Smooth muscle cell (in vitro differentiated cells): ENCODE data around the gene ABAT. TPM values are rescaled to one million over a fixed set of nuclear protein-coding genes. Genes with fewer than 3 reads are reported as not detected.
"Not testable (repeated sequence)": the region's sequence is repeated elsewhere in the genome, so short reads cannot be mapped to it uniquely, and the experiment has no call there.

Experiments used
- DNase-seq: peaks from one replicate; lab custom pipeline; 2025; ENCODE audit not compliant: unreplicated experiment; lab: John Stamatoyannopoulos, UW
- H2AFZ ChIP-seq: fragments of 200-600 bp; sonication (generic); 2 replicates; pipeline ENCODE4 v1.6.0; 2016; ENCODE audit warnings: antibody characterized with exemption, low read depth, mild to moderate bottlenecking
- H3F3A ChIP-seq: fragments of 200-600 bp; sonication (generic); 2 replicates; pipeline ENCODE4 v1.6.0; 2017; ENCODE audit warnings: antibody characterized with exemption, low read depth
- H3K27ac ChIP-seq: fragments of 200-600 bp; sonication (generic); 2 replicates; pipeline ENCODE4 v1.5.1; 2016; ENCODE audit warnings: low read depth, mild to moderate bottlenecking
- H3K27me3 ChIP-seq: fragments of 200-600 bp; sonication (generic); 2 replicates; pipeline ENCODE4 v1.6.1; 2016; ENCODE audit warnings: low read depth, mild to moderate bottlenecking
- H3K36me3 ChIP-seq: fragments of 200-600 bp; sonication (generic); 2 replicates; pipeline ENCODE4 v1.5.1; 2016; ENCODE audit warnings: low read depth
- H3K4me1 ChIP-seq: fragments of 200-600 bp; sonication (generic); 2 replicates; pipeline ENCODE4 v1.5.1; 2016; ENCODE audit warnings: low read depth
- H3K4me2 ChIP-seq: fragments of 200-600 bp; sonication (generic); 2 replicates; pipeline ENCODE4 v1.6.0; 2016; ENCODE audit warnings: mild to moderate bottlenecking
- H3K4me3 ChIP-seq: fragments of 200-600 bp; sonication (generic); 2 replicates; pipeline ENCODE4 v1.5.1; 2016; ENCODE audit warnings: mild to moderate bottlenecking
- H3K79me2 ChIP-seq: fragments of 200-600 bp; sonication (generic); 2 replicates; pipeline ENCODE4 v1.6.0; 2016; ENCODE audit warnings: low read depth, mild to moderate bottlenecking
- H3K9ac ChIP-seq: fragments of 200-600 bp; sonication (generic); 2 replicates; pipeline ENCODE4 v1.6.0; 2016; ENCODE audit warnings: low read depth
- H3K9me3 ChIP-seq: fragments of 200-600 bp; sonication (generic); replicated peaks from 2 replicates; pipeline ENCODE4 v1.5.1; 2016; ENCODE audit warnings: low read depth
- H4K20me1 ChIP-seq: fragments of 200-600 bp; sonication (generic); 2 replicates; pipeline ENCODE4 v1.6.0; 2016; ENCODE audit warnings: low read depth
- WGBS: methylation state at CpG from one replicate; pipeline ENCODE4 v1.1.7; 2016; ENCODE audit warnings: low lambda C conversion rate; 5-methylcytosine and 5-hydroxymethylcytosine counted together
- polyA plus RNA-seq: library from polyadenylated mRNA; unstranded; fragments of >200 nt; fragmentation: Nextera tagmentation; extraction: Ambion mirVana; gene quantifications from 2 replicates; pipeline ENCODE4 v1.2.1, GENCODE V29; 2016
- total RNA-seq: library from RNA; depleted of rRNA; stranded (reverse); fragments of >200 nt; gene quantifications from 2 replicates; pipeline ENCODE4 v1.2.3, GENCODE V29; 2014
- TF ChIP-seq, protein P1 (sequence below): fragments of 200-600 bp; sonication (generic); IDR thresholded peaks from 2 replicates; pipeline ENCODE4 v1.5.1; 2017; ENCODE audit warnings: borderline replicate concordance, mild to moderate bottlenecking, antibody characterized with exemption; ENCODE audit not compliant: insufficient read depth, poor library complexity, severe bottlenecking

The ABAT gene
- total and polyA plus RNA-seq, 2 experiments from 2014 or later = 9.2 to 11.3 TPM

- no peak for DNase-seq
- Histone ChIP-seq H4K20me1 (no peaks in the 10 kb centered on the region), H3K27me3 (no peaks in the 10 kb centered on the region), H3K4me3 (no peak overlapping the region), H3K4me1 (no peaks in the 10 kb centered on the region), H3K36me3 (no peaks in the 10 kb centered on the region), H3K27ac (no peak overlapping the region), H3K4me2 (no peak overlapping the region), H3F3A (no peaks in the 10 kb centered on the region), H3K9me3 (no peaks in the 10 kb centered on the region), H3K79me2 (no peaks in the 10 kb centered on the region), H2AFZ (no peak overlapping the region), H3K9ac (no peak overlapping the region)
- TF ChIP-seq, protein P1, sequence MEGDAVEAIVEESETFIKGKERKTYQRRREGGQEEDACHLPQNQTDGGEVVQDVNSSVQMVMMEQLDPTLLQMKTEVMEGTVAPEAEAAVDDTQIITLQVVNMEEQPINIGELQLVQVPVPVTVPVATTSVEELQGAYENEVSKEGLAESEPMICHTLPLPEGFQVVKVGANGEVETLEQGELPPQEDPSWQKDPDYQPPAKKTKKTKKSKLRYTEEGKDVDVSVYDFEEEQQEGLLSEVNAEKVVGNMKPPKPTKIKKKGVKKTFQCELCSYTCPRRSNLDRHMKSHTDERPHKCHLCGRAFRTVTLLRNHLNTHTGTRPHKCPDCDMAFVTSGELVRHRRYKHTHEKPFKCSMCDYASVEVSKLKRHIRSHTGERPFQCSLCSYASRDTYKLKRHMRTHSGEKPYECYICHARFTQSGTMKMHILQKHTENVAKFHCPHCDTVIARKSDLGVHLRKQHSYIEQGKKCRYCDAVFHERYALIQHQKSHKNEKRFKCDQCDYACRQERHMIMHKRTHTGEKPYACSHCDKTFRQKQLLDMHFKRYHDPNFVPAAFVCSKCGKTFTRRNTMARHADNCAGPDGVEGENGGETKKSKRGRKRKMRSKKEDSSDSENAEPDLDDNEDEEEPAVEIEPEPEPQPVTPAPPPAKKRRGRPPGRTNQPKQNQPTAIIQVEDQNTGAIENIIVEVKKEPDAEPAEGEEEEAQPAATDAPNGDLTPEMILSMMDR = no peak
- 68% methylated on average over 6 of the region's 6 CpGs for WGBS
These were observed 66.4 kb downstream of the ABAT start for GRCh38 chr16:8740775-8741355.

GRCh38 chr16:8741636-8742035, 67.2 kb downstream of the ABAT start:
- Histone ChIP-seq H3K36me3 (no peaks in the 10 kb centered on the region), H4K20me1 (no peaks in the 10 kb centered on the region), H3K4me2 (no peak overlapping the region), H3K4me1 (no peaks in the 10 kb centered on the region), H3K9ac (no peak overlapping the region), H3K4me3 (no peak overlapping the region), H3K27ac (no peak overlapping the region), H3K79me2 (no peaks in the 10 kb centered on the region), H3K9me3 (no peaks in the 10 kb centered on the region), H3K27me3 (no peaks in the 10 kb centered on the region), H2AFZ (no peak overlapping the region), H3F3A (no peaks in the 10 kb centered on the region)
- no peak for DNase-seq
- 96% methylated on average over 2 of the region's 2 CpGs for WGBS
- TF ChIP-seq, protein P1 = no peak

DNA sequence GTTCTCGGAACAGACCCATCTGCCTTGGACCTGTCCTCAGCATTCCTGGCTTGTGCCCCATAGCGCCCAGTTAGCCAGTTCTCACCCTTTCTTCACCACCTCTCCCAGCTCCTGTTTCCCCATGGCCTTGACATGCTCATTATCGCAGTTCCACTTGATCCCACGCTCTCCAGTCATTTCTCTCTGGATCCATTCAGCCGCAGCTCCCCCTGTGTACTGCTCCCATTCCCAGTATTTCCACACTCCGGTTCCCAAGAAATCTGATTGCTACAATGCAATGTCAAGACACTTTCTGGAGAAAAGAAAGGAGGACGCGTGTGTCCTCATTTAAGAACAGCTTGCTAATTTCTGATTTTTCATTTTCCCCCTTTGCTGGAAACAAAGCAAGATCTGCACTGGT, 67.7 kb downstream of the ABAT start:
- H3K4me3 ChIP-seq = no peak overlapping the region
- no peaks in the 10 kb centered on the region for H3K36me3 ChIP-seq
- H3F3A ChIP-seq = no peaks in the 10 kb centered on the region
- TF ChIP-seq, protein P1 = no peak
- H3K9ac ChIP-seq = no peak overlapping the region
- H3K9me3 ChIP-seq = no peaks in the 10 kb centered on the region
- H3K4me2 ChIP-seq = no peak overlapping the region
- H4K20me1 ChIP-seq = no peaks in the 10 kb centered on the region
- no peak overlapping the region for H3K27ac ChIP-seq
- 79% methylated on average over 8 of the region's 8 CpGs for WGBS
- no peak for DNase-seq
- H2AFZ ChIP-seq = no peak overlapping the region
- H3K27me3 ChIP-seq = no peaks in the 10 kb centered on the region
- no peaks in the 10 kb centered on the region for H3K4me1 ChIP-seq
- no peaks in the 10 kb centered on the region for H3K79me2 ChIP-seq

GRCh38 chr16:8748944-8749343, 74.5 kb downstream of the ABAT start:
- H3K79me2 ChIP-seq, H3K9ac ChIP-seq, H2AFZ ChIP-seq, H3K4me3 ChIP-seq, H3K9me3 ChIP-seq, H3K27me3 ChIP-seq, H3F3A ChIP-seq, H3K27ac ChIP-seq, H3K36me3 ChIP-seq, H4K20me1 ChIP-seq, DNase-seq, H3K4me2 ChIP-seq, H3K4me1 ChIP-seq: not testable (repeated sequence)
- 95% methylated on average over 8 of the region's 9 CpGs for WGBS
